ENCODE measurements around the gene MRPL51.

DNA sequence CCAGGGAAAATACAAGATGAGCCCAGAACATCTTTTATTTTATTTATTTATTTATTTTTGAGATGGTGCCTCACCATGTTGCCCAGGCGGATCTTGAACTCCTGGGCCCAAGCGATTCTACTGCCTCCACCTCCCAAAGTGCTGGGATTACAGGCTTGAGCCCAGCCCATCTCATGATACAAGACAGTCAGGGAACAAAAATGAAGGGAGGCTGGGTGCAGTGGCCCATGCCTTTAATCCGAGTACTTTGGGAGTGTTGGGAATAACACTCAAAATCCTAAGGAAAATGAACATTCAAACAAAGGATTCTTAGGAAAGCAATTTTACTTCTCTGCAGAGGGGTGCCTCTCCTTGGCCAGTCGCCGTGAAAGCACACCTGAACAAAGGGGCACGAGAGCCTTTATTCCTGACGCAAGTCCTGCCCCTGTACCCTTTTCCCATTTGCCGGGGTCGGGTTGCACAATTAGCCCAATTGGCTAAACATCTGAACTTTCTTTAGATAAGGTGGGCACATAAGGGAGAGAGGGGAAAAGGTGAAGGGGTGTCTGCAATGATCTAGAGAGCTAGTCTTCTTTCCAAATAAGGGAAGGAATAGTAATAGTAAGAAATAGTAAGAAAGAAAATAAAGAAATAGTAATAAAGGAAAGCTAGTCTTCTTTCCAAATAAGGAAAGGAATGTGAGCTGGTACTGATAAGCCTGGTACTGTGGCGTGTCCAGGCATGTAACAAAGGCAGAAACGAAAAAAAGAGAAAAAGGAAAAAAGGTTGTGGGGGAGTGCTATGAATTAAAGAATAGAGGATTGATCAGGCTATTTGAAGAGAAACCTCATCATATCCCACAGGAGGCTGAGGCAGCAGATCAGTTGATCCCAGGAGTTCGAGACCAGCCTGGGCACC, 14.3 kb upstream of the MRPL51 start:
- TF ChIP-seq CEBPB (IDR thresholded peaks at IDR 0.05) = peak; percentile 39; the same call in 1 of the 2 replicates
- TF ChIP-seq RAD21 (IDR thresholded peaks at IDR 0.05; ENCODE audit: low read depth) = no peak
- TF ChIP-seq TAF1 (IDR thresholded peaks at IDR 0.05; ENCODE audit: low read depth) = no peak
- TF ChIP-seq ZBTB7A (IDR thresholded peaks at IDR 0.05; ENCODE audit: low read depth) = no peak

Measured in Ishikawa (cell line).